MM.1S (cell line): ENCODE results near the gene PRCD.

Experiments used
- CTCF ChIP-seq: fragments of 300-600 bp; sonication (generic); IDR thresholded peaks from 2 replicates; pipeline ENCODE4 v1.5.1; 2016; ENCODE audit warnings: antibody characterized with exemption, low read length, mixed read lengths
- EZH2 ChIP-seq: fragments of 300-600 bp; sonication (generic); optimal IDR thresholded peaks from 2 replicates; pipeline ENCODE3; 2017; ENCODE audit warnings: low read depth, mild to moderate bottlenecking, antibody characterized with exemption, low read length, mixed read lengths

GRCh38 chr17:76497979-76498875, 41.6 kb upstream of the PRCD start:
- TF ChIP-seq CTCF (no peak), EZH2 (no peak)
